Measurements from ENCODE around the gene DNAJA4. TPM values are rescaled to one million over a fixed set of nuclear protein-coding genes. Genes with fewer than 3 reads are reported as not detected.

The DNAJA4 gene
- total and polyA plus RNA-seq, 9 of the 15 experiments (the other 6 are each of a cell fraction or from before 2014, with no cell fraction given), result 0.11 to 1.0 (median 0.16) TPM; not detected in 4

GRCh38 chr15:78317145-78317836 lies 52.9 kb downstream of the DNAJA4 start:
- Histone ChIP-seq H4K20me1 (replicated peaks; ENCODE audit: control insufficient read depth, insufficient read depth, low read length) (no peaks in the 10 kb centered on the region), H3K79me2 (ENCODE audit: control insufficient read depth, insufficient read depth, low read length) (no peaks in the 10 kb centered on the region), H3K9me1 (ENCODE audit: control insufficient read depth, insufficient read depth, low read length) (peaks cover 7% of the 10 kb centered on the region), H3K9ac (ENCODE audit: insufficient read depth in 1 of 2, low read depth in 2 of 2, low read length in 2 of 2) (peak overlapping the region in 1 of 2 experiments; percentile 81; a peak in 2 of 4 replicates), H3K4me1 (replicated peaks in 1 of 2; ENCODE audit: control insufficient read depth in 2 of 2, insufficient read depth in 2 of 2, low read length in 2 of 2) (peaks cover 9 to 17% of the 10 kb centered on the region in 2 experiments; a peak in 4 of 5 replicates), H3K27me3 (ENCODE audit: control insufficient read depth in 2 of 2, insufficient read depth in 2 of 2, low read length in 2 of 2) (no peaks in the 10 kb centered on the region), H3K36me3 (ENCODE audit: control insufficient read depth, insufficient read depth, low read length) (no peaks in the 10 kb centered on the region), H3K4me2 (ENCODE audit: insufficient read depth, low read length) (peak overlapping the region; percentile 34; the same call in 1 of the 2 replicates), H2AFZ (ENCODE audit: low read depth, low read length) (peak overlapping the region; percentile 88), H3K4me3 (no peak overlapping the region), H3K9me3 (replicated peaks; ENCODE audit: control insufficient read depth, insufficient read depth, low read depth, low read length) (no peaks in the 10 kb centered on the region), H3K27ac (ENCODE audit: extremely low read depth, low read depth, low read length) (no peak overlapping the region)
- DNase-seq (ENCODE audit: extremely low read depth in 1 of 4, low spot score in 3 of 4) (peak; percentile 51 to 60 (median 55)), ATAC-seq (peak; percentile 73), FAIRE-seq (peak; percentile 93)
- ChIA-PET POLR2A (interaction anchor here (0.7 to 2.1 kb wide), 3 partner anchors 10 to 121 kb away, joined by 3 to 7 read pairs (median 4); partner anchors contain the start of gene IREB2), CTCF (ENCODE audit: low intra/inter-chr PET ratio) (interaction anchor here (0.6 kb wide), 1 partner anchor 108 kb away, joined by 4 read pairs; no protein-coding TSS in a partner anchor)
- WGBS (ENCODE audit: insufficient coverage, low coverage, missing lambda C conversion rate), result 55% methylated on average over 8 of the region's 8 CpGs
- no TSS peak for BruUV-seq (replicated peaks)
- in situ Hi-C loops (cut with MboI) (loop anchor here (10.0 kb wide), 2 partner anchors 168 to 398 kb away; no protein-coding TSS in a partner anchor), intact Hi-C loops (cut with micrococcal nuclease) (no loop called here)
- TF ChIP-seq, protein P1, sequence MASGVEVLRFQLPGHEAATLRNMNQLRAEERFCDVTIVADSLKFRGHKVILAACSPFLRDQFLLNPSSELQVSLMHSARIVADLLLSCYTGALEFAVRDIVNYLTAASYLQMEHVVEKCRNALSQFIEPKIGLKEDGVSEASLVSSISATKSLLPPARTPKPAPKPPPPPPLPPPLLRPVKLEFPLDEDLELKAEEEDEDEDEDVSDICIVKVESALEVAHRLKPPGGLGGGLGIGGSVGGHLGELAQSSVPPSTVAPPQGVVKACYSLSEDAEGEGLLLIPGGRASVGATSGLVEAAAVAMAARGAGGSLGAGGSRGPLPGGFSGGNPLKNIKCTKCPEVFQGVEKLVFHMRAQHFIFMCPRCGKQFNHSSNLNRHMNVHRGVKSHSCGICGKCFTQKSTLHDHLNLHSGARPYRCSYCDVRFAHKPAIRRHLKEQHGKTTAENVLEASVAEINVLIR (CRISPR knock-in tag; IDR thresholded peaks at IDR 0.05), result no peak
- TF ChIP-seq MXI1 (IDR thresholded peaks at IDR 0.05; ENCODE audit: low read depth, low read length) (no peak), PML (IDR thresholded peaks at IDR 0.05; ENCODE audit: low read length) (no peak), POLR2B (IDR thresholded peaks at IDR 0.05; ENCODE audit: low read depth, partially characterized antibody) (no peak), ARNT (IDR thresholded peaks at IDR 0.05) (no peak), MEF2A (IDR thresholded peaks at IDR 0.05; ENCODE audit: control insufficient read depth, low read depth, low read length) (no peak), OTX1 (CRISPR knock-in tag; IDR thresholded peaks at IDR 0.05) (no peak), ZNF3 (CRISPR knock-in tag; IDR thresholded peaks at IDR 0.05) (no peak), ZKSCAN8 (CRISPR knock-in tag; IDR thresholded peaks at IDR 0.05) (no peak)
- TF ChIP-seq, protein P2, sequence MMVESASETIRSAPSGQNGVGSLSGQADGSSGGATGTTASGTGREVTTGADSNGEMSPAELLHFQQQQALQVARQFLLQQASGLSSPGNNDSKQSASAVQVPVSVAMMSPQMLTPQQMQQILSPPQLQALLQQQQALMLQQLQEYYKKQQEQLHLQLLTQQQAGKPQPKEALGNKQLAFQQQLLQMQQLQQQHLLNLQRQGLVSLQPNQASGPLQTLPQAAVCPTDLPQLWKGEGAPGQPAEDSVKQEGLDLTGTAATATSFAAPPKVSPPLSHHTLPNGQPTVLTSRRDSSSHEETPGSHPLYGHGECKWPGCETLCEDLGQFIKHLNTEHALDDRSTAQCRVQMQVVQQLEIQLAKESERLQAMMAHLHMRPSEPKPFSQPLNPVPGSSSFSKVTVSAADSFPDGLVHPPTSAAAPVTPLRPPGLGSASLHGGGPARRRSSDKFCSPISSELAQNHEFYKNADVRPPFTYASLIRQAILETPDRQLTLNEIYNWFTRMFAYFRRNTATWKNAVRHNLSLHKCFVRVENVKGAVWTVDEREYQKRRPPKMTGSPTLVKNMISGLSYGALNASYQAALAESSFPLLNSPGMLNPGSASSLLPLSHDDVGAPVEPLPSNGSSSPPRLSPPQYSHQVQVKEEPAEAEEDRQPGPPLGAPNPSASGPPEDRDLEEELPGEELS (CRISPR knock-in tag; IDR thresholded peaks at IDR 0.05; ENCODE audit: borderline replicate concordance), result no peak
- TF ChIP-seq, protein P3, sequence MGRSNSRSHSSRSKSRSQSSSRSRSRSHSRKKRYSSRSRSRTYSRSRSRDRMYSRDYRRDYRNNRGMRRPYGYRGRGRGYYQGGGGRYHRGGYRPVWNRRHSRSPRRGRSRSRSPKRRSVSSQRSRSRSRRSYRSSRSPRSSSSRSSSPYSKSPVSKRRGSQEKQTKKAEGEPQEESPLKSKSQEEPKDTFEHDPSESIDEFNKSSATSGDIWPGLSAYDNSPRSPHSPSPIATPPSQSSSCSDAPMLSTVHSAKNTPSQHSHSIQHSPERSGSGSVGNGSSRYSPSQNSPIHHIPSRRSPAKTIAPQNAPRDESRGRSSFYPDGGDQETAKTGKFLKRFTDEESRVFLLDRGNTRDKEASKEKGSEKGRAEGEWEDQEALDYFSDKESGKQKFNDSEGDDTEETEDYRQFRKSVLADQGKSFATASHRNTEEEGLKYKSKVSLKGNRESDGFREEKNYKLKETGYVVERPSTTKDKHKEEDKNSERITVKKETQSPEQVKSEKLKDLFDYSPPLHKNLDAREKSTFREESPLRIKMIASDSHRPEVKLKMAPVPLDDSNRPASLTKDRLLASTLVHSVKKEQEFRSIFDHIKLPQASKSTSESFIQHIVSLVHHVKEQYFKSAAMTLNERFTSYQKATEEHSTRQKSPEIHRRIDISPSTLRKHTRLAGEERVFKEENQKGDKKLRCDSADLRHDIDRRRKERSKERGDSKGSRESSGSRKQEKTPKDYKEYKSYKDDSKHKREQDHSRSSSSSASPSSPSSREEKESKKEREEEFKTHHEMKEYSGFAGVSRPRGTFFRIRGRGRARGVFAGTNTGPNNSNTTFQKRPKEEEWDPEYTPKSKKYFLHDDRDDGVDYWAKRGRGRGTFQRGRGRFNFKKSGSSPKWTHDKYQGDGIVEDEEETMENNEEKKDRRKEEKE (IDR thresholded peaks at IDR 0.05; ENCODE audit: borderline replicate concordance in 1 of 2, control insufficient read depth in 1 of 2, low read depth in 2 of 2, low read length in 1 of 2), result no peak
- TF ChIP-seq, protein P4, sequence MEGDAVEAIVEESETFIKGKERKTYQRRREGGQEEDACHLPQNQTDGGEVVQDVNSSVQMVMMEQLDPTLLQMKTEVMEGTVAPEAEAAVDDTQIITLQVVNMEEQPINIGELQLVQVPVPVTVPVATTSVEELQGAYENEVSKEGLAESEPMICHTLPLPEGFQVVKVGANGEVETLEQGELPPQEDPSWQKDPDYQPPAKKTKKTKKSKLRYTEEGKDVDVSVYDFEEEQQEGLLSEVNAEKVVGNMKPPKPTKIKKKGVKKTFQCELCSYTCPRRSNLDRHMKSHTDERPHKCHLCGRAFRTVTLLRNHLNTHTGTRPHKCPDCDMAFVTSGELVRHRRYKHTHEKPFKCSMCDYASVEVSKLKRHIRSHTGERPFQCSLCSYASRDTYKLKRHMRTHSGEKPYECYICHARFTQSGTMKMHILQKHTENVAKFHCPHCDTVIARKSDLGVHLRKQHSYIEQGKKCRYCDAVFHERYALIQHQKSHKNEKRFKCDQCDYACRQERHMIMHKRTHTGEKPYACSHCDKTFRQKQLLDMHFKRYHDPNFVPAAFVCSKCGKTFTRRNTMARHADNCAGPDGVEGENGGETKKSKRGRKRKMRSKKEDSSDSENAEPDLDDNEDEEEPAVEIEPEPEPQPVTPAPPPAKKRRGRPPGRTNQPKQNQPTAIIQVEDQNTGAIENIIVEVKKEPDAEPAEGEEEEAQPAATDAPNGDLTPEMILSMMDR (IDR thresholded peaks at IDR 0.05 in 2 of 3, conservative IDR thresholded peaks at IDR 0.05 in 1 of 3; ENCODE audit: insufficient read depth in 2 of 3, low read depth in 1 of 3, low read length in 3 of 3), result peak; percentile 47 to 54 (median 53)

Data from K562 (cell line).